GM19397 (cell line): ENCODE results near the gene BCLAF1.

ENCODE experiments used
- ATAC-seq: cut with Tn5 transposase; IDR thresholded peaks from one replicate; pipeline ENCODE4 v1.9.1; 2021; ENCODE audit warnings: mild to moderate bottlenecking, moderate library complexity; ENCODE audit not compliant: unreplicated experiment

BCLAF1 gene

GRCh38 chr6:136289579-136290409, at the start of gene BCLAF1:
Gene BCLAF1, minus strand, starts transcription at chr6:136289846. Its CDS starts 9,980 bp downstream, at chr6:136279866.
- peak; percentile 90 for ATAC-seq

GRCh38 chr6:136338486-136338885, 48.8 kb upstream of the BCLAF1 start:
- ATAC-seq = no peak

- no peak for ATAC-seq
Measured at GRCh38 chr6:136337606-136338005, 48.0 kb upstream of the BCLAF1 start.

- no peak for ATAC-seq
Measured at GRCh38 chr6:136337121-136337520, 47.5 kb upstream of the BCLAF1 start.

GRCh38 chr6:136335736-136336363, 46.2 kb upstream of the BCLAF1 start:
- no peak for ATAC-seq

- ATAC-seq = no peak
Measured at GRCh38 chr6:136334853-136335252, 45.2 kb upstream of the BCLAF1 start.

GRCh38 chr6:136334465-136334846, 44.8 kb upstream of the BCLAF1 start:
- no peak for ATAC-seq

- no peak for ATAC-seq
Measured at GRCh38 chr6:136333824-136334464, 44.3 kb upstream of the BCLAF1 start.

- ATAC-seq = no peak
Measured at GRCh38 chr6:136331461-136331860, 41.8 kb upstream of the BCLAF1 start.

GRCh38 chr6:136330634-136331033, 41.0 kb upstream of the BCLAF1 start:
- ATAC-seq = no peak

- no peak for ATAC-seq
Measured at GRCh38 chr6:136326038-136326553, 36.5 kb upstream of the BCLAF1 start.

GRCh38 chr6:136324686-136325380, 35.2 kb upstream of the BCLAF1 start:
- ATAC-seq = no peak

- no peak for ATAC-seq
Measured at GRCh38 chr6:136323431-136324112, 33.9 kb upstream of the BCLAF1 start.

GRCh38 chr6:136319732-136320131, 30.1 kb upstream of the BCLAF1 start:
- ATAC-seq = no peak

- ATAC-seq = no peak
Measured at GRCh38 chr6:136318676-136319075, 29.0 kb upstream of the BCLAF1 start.

GRCh38 chr6:136317971-136318370, 28.3 kb upstream of the BCLAF1 start:
- no peak for ATAC-seq

GRCh38 chr6:136317021-136317694, 27.5 kb upstream of the BCLAF1 start:
- ATAC-seq = no peak

- ATAC-seq = no peak
Measured at GRCh38 chr6:136315594-136315993, 25.9 kb upstream of the BCLAF1 start.

- no peak for ATAC-seq
Measured at GRCh38 chr6:136312975-136313374, 23.3 kb upstream of the BCLAF1 start.

GRCh38 chr6:136309729-136310311, 20.2 kb upstream of the BCLAF1 start:
- ATAC-seq = no peak
